Measurements from ENCODE around the gene ZRANB2.

Gene ZRANB2

DNA sequence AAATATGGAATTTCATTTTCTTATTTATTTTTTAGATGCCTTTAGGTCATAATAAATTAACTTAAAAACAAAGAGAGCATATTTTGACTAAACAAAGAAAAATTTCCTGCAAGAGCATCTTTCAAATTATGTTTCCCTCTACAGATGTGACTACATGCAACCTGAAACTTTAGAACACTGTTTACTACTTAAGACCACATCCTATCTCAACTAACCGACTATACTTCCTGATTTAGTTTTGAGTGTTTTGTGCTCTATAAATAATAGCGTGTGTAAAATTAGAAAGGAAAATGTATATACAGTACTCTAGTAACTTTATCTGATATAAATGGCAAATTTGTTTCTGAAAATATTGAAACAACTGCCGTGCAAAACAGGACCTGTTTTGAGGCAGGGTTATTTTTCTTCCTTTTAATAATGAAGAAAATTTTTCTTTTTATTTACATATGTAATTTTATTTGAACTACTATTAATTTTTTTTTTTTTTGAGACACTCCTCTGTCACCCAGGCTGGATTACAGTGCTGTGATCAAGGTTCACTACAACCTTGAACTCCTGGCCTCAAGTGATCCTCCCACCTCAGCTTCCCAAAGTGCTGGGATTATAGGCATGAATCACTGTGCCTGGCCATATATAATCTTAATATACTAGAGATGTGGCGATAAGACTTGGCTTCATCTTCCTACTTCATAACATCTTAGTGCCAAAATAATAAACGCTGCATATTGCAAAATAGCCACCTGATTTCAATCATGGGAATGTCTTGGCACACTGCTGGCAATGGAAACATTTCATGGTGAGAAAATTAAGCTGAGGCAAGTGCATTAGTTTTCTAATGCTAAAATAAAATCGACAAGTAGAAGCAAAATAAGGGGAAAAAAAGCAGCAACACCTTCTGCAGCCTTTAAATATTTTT lies 12.3 kb downstream of the ZRANB2 start:
- DNase-seq (ENCODE audit: low read depth in 2 of 2), result no peak

GRCh38 chr1:71054791-71055190 lies 26.0 kb downstream of the ZRANB2 start:
- DNase-seq (ENCODE audit: low read depth in 2 of 2), result no peak

DNA sequence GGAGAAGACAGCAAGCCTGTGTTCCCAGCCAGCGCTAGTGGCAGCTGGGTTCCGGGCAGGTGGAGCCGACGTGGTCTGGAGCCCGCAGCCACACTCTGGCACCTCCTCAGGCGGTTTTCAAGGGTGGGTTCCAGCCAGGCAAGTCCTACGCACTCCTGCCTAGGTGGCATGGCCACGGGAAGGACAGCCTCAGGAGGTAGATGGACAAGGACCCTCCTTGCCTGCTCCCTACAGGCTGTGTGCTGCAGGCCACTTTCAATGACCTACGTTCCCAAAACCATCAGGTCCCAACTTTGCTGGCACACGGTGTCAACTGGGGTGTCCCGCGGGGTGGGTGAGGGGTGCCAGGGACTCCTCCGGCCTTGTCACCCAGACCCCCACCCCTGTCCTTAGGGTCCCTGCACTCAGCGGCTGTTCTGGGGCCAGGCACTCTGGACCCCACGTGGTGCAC lies 26.5 kb downstream of the ZRANB2 start:
- no peak for DNase-seq (ENCODE audit: low read depth in 2 of 2)

GRCh38 chr1:71053758-71054157 lies 27.1 kb downstream of the ZRANB2 start:
- no peak for DNase-seq (ENCODE audit: low read depth in 2 of 2)

DNA sequence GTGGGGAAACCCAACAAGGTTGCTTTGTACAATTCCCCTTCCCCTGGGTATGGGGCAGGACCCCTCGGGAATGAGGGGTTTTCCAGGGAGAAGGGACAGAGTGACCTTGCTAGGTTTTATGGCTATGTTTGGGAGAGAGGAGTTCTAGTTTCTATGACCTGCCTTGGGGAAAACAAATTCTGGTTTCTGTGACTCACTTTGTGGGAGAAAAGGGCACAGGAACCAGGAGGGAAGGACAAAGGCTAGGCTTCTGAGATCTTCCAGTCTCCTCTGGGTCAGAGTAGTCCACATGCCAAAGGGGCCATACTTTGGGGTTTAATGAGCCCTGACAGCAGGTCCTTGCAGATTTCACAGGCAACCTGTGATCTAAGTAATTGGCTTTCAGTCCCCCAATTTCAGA lies 27.7 kb downstream of the ZRANB2 start:
- DNase-seq (ENCODE audit: low read depth in 2 of 2), result no peak

GRCh38 chr1:71049951-71050598 lies 30.8 kb downstream of the ZRANB2 start:
- no peak for DNase-seq (ENCODE audit: low read depth in 2 of 2)

DNA sequence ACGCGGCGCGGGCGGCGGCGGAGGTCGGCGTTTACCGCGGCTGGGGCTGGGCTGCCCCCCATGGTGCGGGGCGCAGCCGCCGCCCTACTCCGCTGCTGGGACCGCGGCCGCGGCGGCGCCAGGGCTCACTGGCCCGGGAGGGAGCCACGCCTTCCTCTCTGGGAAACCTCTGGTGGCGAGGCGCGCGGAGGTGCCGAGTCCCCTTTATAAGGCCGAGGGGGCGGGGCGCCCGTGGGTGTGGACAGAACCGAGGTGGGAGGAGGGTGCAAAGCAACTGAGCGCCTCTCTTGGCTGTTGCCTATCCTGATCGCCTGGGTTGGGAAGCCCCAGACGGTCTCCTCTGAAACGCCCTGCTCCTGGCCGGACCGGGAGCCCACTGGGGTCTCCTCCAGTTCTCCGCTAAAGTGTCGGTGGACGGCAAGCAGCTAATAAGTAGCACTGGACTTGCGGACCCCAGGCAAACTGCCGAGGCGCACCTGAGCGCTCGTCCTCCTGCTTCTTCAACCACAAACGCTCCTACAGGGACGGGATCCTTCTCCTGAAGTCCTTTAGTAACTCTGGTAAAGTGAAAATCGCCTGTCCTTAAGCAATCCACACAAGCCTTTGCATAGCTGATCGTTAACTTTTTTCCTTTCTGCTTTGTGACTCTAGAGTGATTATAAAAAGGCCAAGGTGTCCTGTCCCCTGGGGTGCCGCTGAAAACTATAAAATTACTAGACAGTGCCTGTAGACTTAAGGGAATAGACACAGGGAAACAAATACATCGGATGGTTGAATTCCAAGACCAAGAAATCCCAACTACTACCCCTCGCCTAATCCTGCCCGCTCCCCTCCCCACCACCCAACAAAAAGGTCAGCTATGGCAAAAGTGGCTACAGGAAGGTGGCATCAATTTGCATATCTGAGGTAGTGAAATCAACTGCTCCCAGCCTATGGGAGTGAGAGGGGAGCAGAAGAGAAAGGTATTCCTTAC lies 32.9 kb downstream of the ZRANB2 start, which contains the start of gene PTGER3:
TSS of gene PTGER3 (minus strand) at position 182 of the 973 bp plus-strand sequence. CDS start 239 bp downstream, outside the sequence.
- DNase-seq (ENCODE audit: low read depth in 2 of 2), result peak; percentile 38 to 48

GRCh38 chr1:71046891-71047634 lies 33.8 kb downstream of the ZRANB2 start:
- DNase-seq (ENCODE audit: low read depth in 2 of 2), result no peak

DNA sequence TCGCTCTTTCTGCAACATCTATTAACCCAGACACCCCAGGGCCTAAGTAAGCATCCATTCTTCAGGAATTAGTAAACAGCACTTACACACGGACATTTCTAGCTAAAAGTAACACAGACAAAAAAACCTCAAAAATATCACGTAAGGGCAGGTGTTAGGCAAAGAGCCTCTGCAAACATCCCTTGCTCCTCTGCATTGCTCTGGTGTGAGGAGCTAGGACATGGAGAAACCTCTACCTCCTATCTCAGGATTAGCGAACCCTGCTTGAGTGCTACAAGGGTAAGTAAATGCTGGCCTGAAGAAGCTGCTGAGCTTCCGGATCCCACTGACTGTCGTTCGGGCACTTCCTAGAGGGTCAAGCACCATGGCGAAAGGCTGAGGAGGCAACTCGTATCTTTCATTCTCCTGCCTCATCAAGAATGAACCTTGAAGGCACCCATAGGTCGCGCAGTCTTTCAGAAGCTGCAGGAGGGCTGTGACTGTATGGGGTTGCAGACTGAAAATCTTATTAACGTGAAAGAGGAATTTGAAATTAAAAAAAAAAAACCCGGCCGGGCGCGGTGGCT lies 35.3 kb downstream of the ZRANB2 start:
- no peak for DNase-seq (ENCODE audit: low read depth in 2 of 2)

DNA sequence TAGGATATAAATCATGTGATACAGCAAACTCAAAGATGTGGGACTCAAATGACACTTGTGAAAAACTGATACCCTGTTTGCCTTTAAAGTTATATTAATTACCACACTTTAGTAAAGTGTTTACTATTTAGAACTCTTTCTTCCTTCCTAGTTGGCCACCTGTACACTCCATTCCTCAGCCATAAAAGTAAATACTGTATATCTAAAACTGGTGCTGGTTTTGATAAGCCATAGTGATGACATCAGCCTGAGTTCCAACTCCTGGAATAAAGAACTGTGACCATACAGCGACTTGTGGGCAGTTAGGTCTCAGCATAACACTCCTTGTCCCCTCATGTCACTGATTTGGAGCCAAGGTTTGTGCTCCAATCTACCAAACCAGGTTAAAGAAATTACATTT lies 36.0 kb downstream of the ZRANB2 start:
- no peak for DNase-seq (ENCODE audit: low read depth in 2 of 2)

DNA sequence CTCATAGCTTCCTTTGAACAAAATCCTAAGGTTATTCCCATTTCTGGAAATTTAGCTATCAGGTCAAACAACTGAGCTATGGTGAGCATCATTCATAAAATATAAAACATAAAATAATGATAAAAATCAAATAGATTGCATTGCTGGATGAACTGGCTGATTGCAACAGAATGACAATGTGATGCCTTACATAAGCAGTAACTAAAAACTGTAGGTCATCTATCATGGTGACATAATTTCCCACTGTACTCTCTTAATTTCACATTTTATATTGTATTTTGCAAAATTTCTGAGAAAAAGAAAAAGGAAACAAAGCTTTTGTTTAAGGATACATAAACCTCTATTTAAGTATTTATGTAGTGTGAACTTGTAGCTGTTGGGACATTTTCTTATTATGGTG lies 37.8 kb downstream of the ZRANB2 start:
- DNase-seq (ENCODE audit: low read depth in 2 of 2), result no peak

GRCh38 chr1:71041806-71042205 lies 39.0 kb downstream of the ZRANB2 start:
- no peak for DNase-seq (ENCODE audit: low read depth in 2 of 2)

DNA sequence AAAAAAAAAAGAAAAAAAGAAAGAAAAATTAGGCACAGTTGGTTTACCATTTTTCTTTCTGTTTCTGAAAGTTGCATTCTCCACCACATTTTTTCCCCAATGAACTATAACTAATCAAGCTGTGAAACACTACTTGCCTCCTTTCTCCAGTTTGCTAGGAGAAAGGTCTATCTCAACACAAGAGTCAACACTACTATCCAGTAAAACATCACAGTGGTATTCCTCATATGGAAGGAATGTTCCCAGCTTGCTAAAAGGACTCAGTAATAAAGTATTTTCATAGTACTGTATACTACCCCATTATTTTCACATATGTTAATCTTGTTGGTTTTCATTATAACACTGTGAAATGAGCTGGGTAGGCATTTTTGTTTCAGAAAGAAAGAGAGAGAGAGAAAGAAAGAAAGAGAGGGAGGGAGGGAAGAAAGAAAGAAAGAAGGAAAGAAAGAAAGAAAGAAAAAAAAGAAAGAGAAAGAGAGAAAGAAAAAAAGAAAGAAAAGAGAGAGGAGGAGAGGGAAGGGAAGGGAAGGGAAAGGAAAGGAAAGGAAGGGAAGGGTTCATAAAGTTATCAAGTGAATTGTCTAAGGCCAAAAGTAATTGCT lies 41.1 kb downstream of the ZRANB2 start:
- DNase-seq (ENCODE audit: low read depth in 2 of 2), result no peak

DNA sequence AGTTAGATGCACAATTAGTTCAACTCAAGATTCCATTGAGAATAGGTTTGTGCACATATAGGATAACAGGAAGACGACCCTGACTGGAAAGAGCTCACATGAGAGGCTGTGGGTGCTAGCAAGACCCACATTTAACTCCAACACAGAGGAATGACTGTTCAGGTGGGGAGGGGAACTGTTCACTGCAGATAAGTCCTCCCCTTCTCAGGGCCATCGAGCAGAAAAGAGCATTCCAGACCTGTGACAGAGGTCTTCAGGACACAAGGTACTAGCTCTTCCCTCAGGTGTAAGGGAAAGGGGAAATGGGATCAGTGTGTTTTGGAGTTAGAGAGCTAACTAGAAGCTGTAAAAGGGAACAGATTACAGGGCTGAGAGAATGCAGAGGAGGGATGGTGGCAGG lies 41.9 kb downstream of the ZRANB2 start:
- DNase-seq (ENCODE audit: low read depth in 2 of 2), result no peak

- DNase-seq (ENCODE audit: low read depth in 2 of 2), result no peak
Measured at GRCh38 chr1:71037829-71038620, 42.8 kb downstream of the ZRANB2 start.

DNA sequence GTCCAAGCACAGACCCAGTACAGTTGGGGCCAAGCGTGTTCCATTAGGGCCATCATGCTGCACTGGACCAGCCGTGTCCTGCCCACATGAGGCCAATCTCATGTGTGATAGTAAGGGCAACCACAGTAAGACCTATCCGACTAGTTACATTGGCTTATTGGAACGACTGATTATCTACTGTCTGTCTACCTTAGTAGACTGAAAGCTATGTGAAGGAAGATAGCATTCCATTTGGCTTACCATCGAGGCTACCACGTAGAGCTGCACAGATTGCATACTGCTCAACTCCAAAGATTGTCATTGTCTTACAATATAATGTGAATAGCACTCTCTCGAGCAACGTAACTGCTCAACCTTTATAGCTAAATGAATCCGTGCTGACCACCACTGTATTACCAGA lies 43.8 kb downstream of the ZRANB2 start:
- DNase-seq (ENCODE audit: low read depth in 2 of 2), result no peak

- no peak for DNase-seq (ENCODE audit: low read depth in 2 of 2)
Measured at GRCh38 chr1:71033136-71033535, 47.7 kb downstream of the ZRANB2 start.

DNA sequence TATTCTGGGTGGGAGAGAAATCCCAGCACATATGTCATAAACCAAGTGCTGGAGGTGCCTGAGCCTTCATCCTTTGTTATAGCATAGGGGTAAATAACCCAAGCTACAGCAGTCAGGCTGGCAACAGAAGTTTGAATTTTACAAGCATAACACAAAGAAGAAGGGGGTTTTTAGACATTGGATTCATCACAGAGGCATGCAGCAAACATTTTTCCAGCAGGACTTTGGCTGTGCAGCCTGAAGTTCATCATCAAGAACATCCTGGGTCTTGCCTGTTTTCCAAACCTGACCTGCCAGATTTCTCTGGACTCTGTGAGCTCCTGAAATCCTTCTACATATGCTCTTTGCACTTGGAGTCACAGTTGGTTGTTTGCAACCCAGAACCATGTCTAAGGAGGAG lies 49.4 kb downstream of the ZRANB2 start:
- DNase-seq (ENCODE audit: low read depth in 2 of 2), result no peak

DNA sequence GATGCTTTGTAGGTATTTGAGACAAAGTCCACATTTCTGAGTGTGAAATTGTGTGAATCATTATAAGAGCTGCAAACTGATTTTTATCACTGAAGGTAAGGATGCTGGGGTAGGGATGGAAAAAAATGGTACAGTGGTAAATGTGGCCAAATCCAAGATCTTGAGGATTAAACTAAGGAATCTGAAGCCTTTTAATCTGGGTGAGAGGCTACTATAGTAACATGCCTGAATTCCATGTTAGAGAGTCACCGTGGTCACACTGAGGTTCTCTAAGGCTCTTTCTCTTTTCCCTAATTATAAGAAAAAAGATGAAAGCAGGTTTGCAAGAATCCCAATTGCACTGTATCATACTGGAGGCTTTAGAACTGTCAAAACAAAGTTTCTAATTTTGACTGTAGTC lies 50.8 kb downstream of the ZRANB2 start:
- DNase-seq (ENCODE audit: low read depth in 2 of 2), result no peak

GRCh38 chr1:71028981-71029380 lies 51.9 kb downstream of the ZRANB2 start:
- no peak for DNase-seq (ENCODE audit: low read depth in 2 of 2)
